GM18861 (cell line): Measurements from ENCODE around the gene ANKHD1.

ENCODE experiments used
- ATAC-seq: cut with Tn5 transposase; IDR thresholded peaks from one replicate; pipeline ENCODE4 v1.9.1; 2021; ENCODE audit not compliant: unreplicated experiment

Gene ANKHD1

DNA sequence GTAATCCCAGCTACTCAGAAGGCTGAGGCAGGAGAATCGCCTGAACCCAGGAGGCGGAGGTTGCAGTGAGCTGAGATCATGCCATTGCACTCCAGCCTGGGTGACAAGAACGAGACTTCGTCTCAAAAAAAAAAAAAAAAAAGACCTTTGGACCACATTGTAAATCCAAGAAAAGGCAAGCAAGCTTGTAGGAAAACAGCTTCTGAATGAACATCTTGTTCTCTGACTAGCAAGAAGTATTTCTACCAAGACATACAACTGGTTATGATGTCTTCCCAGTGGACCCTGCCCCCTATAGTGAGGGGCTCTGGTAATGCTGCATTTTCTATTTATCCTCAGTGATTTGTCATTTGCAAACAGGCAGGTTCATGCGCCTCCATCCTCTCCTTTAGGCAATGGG lies 141.3 kb downstream of the ANKHD1 start:
- no peak for ATAC-seq

DNA sequence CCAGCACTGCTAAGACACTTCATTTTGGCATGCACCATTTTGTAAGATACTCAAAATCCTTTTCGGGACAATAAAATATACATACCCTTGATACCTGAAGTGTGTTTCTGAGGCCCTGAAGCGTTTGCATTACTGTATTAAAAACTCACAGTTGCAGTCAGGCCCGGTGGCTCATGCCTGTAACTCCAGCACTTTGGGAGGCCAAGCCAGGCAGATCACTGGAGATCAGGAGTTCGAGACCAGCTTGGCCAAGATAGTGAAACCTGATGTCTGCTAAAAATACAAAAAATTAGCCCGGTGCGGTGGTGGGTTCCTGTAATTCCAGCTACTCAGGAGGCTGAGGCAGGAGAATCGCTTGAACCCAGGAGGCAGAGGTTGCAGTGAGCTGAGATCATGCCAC lies 143.4 kb downstream of the ANKHD1 start:
- no peak for ATAC-seq

DNA sequence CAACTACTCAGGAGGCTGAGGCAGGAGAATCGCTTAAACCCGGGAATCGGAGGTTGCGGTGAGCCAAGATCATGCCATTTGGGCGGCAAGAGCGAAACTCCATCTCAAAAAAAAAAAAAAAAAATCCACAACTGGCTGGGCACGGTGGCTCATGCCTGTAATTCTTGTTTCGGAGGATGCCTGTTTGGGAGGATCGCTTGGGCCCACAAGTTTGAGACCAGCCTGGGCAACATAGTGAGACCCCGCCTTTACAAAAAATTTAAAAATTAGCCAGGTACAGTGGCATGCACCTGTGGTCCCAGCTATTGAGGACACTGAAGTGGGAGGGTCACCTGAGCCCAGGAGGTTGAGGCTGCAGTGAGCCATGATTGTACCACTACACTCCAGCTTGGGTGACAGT lies 144.0 kb downstream of the ANKHD1 start:
- no peak for ATAC-seq

DNA sequence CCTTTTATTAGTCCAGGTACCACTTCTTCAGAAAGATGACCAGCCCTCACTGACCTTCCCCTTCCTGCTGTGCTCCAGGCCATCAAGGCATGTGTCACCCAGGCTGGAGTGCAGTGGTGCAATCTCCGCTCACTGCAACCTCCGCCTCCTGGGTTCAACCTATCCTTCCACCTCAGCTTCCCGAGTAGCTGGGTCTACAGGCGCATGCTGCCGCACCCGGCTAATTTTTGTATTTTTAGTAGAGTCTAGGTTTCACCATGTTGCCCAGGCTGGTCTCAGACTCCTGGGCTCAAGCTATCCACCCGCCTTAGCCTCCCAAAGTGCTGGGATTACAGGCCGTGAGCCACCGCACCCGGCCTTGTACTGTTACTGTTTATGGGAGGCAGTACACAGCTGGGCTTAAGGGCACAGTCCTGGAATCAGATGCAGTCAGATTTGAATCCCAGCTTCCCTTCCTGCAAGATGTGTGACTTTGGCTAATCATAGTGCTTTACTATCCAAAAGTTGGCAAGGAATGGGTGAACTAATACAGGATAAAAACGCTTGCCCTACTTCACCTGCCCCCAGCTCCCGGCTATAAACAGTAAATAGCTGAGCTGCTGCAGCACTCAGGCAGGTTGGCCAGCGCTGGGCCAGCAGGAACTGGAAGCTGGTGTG lies 145.3 kb downstream of the ANKHD1 start:
- ATAC-seq: no peak

DNA sequence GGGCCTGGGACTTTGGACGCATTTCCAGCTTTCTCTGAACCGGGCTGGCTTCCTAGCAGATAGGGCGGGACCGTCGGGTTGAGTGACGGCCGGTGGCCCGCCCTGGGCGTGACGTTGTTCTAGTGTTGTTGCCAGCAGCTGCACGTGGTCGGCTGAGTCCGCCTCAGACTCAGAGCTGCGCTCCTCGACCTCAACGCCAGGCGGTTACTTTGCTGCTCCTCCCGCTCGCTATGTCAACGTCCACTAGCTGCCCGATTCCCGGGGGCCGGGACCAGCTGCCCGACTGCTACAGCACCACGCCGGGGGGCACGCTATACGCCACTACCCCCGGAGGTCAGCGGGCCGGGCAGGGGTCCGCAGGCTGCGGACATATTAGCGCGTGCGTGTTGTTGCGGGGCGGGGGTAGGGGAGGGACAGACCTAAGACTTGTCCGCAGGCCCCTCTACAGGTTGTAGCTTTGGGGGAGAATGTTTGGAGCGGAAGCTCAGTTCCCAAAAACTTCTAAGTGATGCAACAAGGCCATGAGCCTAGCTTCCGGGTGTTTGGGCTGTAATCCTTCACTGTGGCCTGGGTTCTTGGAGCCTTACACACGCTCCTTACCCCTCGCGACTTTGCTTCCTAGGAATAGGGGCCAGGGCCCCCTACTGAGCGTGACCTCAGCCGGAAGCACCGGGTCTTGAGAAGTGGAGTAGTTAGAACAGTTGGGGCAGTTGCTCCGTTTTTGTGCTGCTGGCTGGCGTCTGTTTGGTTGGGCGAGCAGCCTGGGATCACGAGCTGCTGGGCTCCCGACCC lies 146.1 kb downstream of the ANKHD1 start, which contains the start of gene EIF4EBP3:
TSS of gene EIF4EBP3 (plus strand) at position 155 of the 792 bp plus-strand sequence. CDS start at position 231, 76 bp downstream.
- peak; percentile 97 for ATAC-seq

DNA sequence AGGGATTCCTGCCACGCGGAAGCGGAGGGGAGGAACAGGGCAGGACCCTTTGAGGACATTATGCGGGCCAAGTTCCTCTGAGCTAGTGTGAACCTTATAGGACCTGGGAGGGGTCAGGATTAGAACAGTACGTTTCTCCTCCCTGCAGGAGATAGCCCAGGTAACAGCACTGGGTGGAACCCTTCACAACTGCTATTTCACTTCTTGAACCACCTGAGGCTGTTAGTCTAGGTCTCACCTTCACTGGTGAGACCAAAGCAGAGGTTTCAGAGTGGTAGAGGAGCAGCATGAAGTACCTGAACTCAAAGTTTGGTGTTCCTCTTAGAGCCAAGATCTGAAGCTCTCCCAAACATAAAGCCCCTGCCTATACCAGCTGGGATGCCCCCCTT lies 146.7 kb downstream of the ANKHD1 start:
- no peak for ATAC-seq

DNA sequence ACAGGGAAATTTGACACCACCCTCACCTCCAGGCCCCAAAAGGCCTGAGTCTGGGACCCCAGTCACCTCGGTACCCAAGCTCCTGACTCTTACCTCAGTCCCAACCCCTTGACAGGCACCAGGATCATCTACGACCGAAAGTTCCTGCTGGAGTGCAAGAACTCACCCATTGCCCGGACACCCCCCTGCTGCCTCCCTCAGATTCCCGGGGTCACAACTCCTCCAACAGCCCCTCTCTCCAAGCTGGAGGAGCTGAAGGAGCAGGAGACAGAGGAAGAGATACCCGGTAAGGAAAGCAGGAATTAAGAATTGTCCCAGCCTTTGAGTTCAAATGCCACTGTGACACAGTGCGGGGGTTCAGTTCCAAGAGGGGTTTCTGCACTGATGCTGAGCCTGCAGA lies 147.2 kb downstream of the ANKHD1 start:
- ATAC-seq: no peak

DNA sequence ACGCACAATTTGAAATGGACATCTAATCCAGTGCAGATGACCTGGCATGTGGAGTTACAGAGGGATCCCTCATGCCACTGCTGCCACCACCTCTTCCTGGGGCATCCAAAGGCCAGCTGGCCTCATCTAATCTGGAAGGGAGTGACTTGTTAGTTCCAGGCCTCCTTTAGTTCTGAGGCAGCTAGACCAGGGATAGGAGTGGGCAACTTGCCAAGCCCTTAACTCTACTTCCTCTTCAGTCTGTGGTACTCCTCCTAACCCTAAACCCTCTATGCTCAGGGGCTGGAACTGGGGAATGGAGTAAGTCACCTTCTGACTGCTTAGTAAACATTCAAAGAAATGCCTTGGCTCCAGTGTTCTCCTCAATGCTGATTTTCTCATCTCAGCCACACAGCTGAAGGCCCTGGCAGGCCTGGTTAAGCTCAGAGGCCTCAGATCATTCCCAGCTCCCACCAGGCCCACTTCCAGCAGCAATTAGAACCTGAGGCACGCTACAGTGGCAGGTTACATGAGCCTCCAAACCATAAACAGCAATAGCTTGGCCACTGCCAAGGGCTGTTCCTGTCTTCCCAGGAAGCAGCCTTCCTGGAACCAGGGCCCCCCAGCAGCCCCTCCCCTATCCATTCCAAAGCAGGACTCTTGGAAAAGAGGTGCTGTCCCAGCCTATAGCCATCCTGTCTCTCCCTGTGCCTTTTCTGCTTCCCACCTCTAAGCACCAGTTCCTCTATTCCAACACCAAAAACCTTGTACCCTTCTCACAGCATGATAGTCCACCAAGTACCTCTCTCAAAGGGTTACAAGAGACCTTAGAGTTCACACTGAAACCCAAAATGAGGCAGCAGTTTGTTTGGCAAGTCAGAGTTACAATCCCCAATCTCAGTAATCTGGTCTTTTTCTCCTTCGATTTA lies 147.9 kb downstream of the ANKHD1 start:
- no peak for ATAC-seq

DNA sequence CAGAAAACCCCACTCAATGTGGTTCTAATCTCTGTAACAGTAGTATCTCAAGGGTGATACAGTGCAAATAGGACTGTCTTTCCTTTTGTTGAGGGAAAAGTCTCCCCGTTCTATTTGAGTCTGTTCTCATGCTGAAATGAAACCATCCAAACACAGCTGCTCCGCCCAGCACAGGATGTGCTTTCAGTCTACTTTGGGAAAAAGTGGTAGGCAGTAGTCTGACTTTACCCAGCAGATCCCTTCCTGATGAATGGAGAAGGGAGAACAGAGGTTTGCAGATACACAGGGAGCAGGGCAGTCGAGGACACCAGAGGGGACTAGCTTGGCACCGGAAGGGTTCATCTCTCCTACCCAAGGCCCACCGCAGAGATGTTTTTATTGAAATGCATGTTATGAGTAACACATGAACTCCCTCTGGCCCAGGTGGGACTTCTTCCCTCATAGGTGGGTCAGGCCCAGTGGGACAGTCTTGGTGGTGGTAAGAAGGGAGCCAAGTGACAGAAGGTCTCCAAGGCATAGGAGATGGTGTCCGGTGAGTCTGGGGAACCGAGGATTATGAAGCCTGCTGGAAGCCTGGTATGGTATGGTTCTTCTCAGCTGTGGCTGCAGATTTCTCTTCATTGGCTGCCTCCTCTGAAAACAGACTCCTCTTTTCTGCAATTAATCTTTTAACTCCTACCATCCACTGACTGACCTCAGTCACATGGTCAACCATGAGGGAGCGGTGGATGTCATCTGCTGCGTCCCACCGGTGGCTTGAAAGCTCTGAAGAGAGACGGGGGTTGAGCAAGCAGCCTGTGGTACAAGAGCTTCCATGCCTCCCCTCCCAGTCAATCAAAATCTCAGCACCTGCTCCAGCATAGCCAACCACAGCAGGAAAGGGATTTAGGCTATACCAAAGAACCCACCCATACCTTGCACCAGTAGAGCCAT lies 148.8 kb downstream of the ANKHD1 start:
- no peak for ATAC-seq

DNA sequence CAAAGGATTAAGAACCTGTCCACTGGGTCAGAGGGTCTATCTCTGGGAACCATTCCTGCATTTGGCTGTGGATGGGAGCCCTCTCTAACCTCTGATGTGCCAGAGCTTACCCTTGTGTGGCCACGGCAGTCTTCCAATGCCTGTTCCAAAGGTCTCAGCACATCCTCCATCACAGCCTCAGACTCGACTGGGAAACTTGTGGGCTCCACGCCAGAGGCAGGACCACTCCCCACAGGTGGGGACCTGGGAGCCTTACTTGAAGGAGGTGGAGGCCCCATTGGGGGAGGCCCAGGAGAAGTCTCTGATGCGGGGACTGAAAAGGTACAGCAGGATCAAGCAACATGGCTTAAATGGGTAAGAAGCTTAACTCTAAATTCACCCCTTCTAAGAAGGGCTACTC lies 150.2 kb downstream of the ANKHD1 start:
- no peak for ATAC-seq

DNA sequence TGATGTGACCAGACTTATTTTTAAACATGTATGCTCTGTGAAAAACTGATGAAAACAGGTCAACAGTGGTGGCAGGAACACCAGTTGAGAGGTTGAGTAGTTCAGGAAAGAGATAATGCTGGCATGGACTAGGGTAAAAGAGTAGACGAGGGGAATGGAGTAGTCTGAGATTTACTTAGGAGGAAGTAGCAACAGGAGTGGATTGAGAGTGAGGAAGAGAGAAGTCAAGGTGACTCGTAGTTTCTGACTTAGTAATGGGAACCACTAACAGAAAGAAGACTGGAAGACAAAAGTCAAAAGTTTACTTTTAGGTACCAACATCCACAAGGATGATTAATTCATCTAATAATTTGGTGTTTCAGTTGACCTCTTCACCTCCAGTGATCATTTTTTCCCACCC lies 152.0 kb downstream of the ANKHD1 start:
- no peak for ATAC-seq

DNA sequence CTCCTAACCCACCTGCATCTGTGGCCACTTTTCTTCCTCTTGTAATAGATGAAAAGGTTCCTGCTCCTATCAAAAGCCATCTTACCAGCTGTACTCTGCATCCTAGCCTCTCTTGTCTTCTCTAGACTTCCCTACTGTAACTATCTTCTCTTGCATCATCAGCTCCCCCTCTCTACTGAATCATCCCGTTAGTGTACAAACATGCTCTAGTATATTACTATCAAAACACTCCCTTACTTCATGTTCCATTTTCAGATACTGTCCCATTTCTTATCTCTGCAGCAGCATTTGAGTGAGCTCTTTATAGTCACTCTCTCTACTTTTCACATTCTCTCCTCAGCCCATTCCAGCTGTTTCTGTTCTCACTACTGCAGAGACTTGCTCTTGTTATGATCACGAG lies 152.8 kb downstream of the ANKHD1 start:
- no peak for ATAC-seq

DNA sequence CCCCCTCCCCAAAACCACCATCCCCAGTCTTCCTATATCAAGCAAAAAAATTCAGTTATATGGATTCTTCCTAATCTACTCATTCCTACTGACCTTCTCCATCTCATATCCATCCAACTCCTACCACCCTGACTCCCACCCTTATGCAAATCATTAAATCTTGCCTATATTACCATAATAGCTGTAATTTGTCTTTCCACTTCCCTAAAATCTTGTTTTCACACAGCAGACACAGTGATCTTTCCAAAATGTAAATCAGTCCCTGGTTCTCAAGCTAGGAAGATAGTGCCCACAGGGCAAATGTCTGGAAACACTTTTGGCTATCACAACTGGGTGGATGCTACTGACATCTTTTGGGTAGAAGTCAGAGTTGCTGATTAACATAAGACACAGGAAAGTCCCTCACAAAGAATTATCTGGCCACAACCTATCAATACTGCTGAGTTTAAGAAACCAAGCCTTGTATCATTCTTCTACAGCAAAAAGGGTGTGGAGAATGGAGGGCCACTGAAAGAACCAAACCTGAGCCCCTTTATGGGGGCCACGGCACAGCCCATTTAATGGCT lies 154.2 kb downstream of the ANKHD1 start:
- ATAC-seq: no peak

DNA sequence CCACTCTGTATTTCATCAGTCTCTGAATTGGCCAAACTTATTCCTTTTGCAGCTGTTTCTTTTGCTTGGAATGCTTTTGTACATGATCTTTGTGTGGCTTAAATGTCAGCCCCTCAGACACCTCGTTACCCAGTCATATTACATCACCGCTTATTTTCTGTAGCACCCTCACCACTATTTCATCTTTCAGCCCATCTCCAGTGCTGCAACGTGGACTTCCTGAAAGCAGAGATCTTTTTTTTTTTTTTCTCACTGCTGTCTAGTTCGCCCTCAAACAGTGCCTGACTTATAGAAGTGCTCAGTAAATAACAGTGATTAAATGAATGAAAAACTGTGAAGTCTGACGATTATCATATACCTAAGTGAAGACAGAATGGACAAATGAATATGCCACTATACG lies 154.8 kb downstream of the ANKHD1 start:
- no peak for ATAC-seq

DNA sequence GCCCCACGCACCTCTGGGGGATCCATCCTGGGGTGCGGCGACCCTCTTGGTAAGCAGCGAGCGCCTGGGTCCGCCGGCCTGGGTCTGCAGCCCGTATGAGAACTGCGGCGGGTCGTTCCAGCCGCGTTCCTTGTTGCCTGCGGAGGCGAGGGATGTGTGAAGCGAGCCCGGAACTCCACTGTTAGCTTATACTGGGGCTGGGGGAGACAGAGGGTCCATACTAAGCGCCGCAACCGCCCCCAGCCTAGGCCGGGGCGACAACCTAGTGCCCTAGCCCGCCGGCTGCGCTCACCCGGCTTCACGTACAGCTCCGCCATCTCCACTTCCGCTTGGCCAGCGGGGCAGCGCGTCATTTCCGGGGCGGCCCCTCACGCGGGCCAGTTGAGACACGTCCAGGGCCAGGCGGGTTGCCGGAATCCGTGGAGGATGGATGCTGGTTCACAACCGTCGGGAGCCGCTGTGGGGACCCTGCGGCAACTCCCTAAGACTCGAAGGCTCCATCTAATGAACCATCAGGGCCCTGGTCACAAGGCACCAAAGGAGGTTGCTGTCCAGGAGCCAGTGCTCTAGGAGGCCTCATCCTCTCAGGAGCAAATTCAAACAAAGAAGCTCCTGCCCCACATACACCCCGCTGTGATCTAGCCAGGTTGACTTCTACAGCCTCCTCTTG lies 155.6 kb downstream of the ANKHD1 start, which contains the start of gene SRA1:
TSS of gene SRA1 (minus strand) at position 338 of the 670 bp plus-strand sequence. CDS start at position 317, 21 bp downstream.
- peak; percentile 92 for ATAC-seq

DNA sequence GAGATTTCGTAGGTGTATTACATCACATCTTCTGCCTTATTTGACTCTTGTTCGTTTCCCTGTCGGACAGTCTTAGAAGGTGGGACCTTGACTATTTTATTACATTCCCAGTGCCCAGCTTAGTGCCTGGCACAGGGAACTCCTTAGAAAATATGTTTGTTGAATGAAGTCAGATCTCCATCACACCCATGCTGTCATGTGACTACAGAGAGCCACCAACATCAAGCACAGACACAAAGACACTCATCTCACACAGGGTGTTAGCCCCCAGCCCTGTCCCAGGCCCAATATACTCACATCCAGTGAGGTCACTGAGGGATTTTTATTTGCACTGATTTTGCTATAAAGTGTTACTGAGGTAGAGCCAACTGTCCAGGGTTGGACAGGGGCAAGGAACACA lies 156.3 kb downstream of the ANKHD1 start:
- no peak for ATAC-seq

DNA sequence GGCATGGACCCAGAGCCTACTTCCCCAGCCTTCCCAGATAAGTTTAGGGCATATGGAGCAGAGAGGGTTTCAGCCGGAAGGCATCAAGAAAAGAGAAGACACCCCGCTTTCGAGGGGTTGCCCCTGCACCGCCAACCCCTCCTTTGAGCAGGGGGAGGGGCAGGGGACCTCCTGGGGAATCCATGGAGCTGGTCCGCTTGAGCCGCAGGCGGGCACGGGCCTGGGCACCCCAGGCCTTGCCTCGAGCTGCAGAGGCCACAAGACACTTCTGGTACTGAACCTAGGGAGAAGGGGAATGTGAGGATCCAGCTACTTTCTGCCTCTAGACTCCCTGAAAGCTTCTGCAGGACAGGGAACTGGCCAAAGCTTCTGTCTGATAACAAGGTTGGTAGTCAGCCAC lies 156.9 kb downstream of the ANKHD1 start:
- ATAC-seq: no peak

DNA sequence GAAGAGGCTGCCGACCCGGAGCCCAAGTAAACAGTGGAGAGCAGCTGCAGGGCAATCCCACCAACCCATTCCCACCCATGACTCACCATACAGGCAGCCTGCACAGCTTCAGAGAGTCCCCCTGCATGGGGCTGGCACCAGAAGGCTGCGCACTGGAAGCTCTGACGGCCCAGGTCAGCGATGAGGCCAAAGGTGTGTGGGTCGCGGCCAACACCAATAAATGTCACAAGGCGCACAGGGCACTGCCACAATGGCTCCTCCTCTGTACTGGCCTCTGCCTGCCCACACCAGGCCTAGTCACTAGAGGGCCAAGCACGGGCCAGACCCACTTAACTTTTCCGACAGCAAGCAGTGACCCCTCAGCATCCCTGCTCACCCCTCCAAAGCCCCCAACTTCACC lies 158.6 kb downstream of the ANKHD1 start:
- ATAC-seq: no peak

DNA sequence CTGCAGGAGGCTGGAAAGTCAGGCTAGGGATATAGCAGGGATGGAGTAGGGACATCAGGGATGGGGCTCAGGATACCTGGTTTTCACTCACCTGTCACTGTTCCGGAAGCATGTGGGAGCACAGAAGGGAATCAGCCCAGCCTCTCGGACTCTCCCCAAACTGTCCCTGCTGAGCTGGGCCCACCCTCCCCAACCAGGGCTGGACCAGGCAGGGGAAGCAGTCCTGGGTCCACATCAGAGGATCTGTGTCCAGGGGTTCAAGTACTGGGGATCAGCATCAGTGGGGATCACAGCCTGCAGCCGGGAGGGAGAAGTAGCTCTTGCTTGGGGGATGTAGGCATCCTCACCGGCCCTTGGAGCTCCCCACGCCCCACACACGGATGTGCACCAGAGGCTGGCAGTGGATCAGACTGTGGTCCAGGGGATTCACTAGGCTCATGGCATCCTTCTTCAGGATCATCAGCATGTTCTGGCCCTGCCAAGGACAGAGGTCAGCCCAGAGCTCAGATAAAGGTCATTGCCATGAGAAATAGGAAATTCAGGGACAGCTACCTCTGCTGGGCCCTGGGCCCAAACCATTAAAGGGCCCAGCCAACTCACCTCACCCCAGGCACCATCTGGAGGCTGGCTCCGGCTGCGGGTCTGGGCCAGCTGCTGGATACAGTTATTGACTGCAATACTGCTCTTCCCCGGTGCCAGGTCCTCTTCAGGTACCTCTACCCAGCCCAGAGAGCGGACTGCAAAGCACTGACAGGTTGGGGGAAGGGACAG lies 160.3 kb downstream of the ANKHD1 start:
- ATAC-seq: no peak
